Gastrocnemius medialis (tissue), 4 donors: ENCODE data around the gene MAPKAP1. TPM values are rescaled to one million over a fixed set of nuclear protein-coding genes. Genes with fewer than 3 reads are reported as not detected.

Experiments
- ATAC-seq, 2 donors: fragments of 150-250 bp; one replicate each; pipeline ENCODE4 v1.9.1; 2016
- DNase-seq, 2 donors: peaks; one replicate each; pipeline ENCODE4 v3.0.0-alpha.2; 2019
- H3K27ac ChIP-seq, 4 donors: fragments of 200-600 bp; sonication (generic); 1 replicate in 1 of 4; 2 replicates in 3 of 4; pipeline ENCODE4 v1.5.1; 2016 to 2018; ENCODE audit warnings: mild to moderate bottlenecking in 2 of 4, moderate library complexity in 1 of 4
- H3K27me3 ChIP-seq, 3 donors: fragments of 200-600 bp; sonication (generic) in 2 of 3; 1 replicate in 1 of 3; 2 replicates in 2 of 3; pipeline versions ENCODE4 v1.5.1 to v1.6.0; 2016 to 2019; ENCODE audit warnings: mild to moderate bottlenecking in 1 of 3, moderate library complexity in 1 of 3
- H3K36me3 ChIP-seq, 2 donors: fragments of 200-600 bp; sonication (generic) in 1 of 2; one replicate each; pipeline ENCODE4 v1.5.1; 2017 to 2018
- H3K4me1 ChIP-seq, 2 donors: fragments of 200-600 bp; sonication (generic) in 1 of 2; one replicate each; pipeline ENCODE4 v1.5.1; 2016 to 2017; ENCODE audit warnings: mild to moderate bottlenecking in 2 of 2
- H3K4me3 ChIP-seq, 4 donors: fragments of 200-600 bp; sonication (generic) in 3 of 4; 1 replicate in 1 of 4; 2 replicates in 3 of 4; pipeline ENCODE4 v1.5.1; 2016 to 2019; ENCODE audit warnings: mild to moderate bottlenecking in 2 of 4
- H3K9me3 ChIP-seq, 3 donors: fragments of 200-600 bp; sonication (generic) in 2 of 3; 1 replicate in 1 of 3; 2 replicates in 2 of 3; pipeline ENCODE4 v1.5.1; 2016 to 2019
- POLR2A ChIP-seq, 2 donors: fragments of 450-650 bp; IDR thresholded peaks; one replicate each; pipeline ENCODE4 v1.6.1; 2017; ENCODE audit warnings: antibody characterized with exemption in 2 of 2, mild to moderate bottlenecking in 2 of 2, moderate library complexity in 2 of 2
- in situ Hi-C, 4 donors: fragments of 200-750 bp; cut with MboI; loops; one replicate each; pipeline versions ENCODE4 v1.15.0 to v1.8.0; 2017; ENCODE audit warnings: low sequenced_read_pairs in 4 of 4
- intact Hi-C: fragments of 100-400 bp; cut with DNase I; formaldehyde crosslinking; loops from one replicate; pipeline ENCODE4 v1.15.1; 2023; ENCODE audit warnings: low total_unique reads
- total RNA-seq, 4 donors: library from RNA; depleted of rRNA; stranded (reverse); fragments of >200 nt; gene quantifications; one replicate each; pipeline versions ENCODE4 v1.1.0 to v1.2.3, GENCODE V29; 2016
- TF ChIP-seq, protein P1 (sequence below), 5 experiments: fragments of 450-650 bp in 3 of 5; fragments of 200-600 bp in 2 of 5; sonication (generic) in 2 of 5; IDR thresholded peaks in 4 of 5; conservative IDR thresholded peaks in 1 of 5; 1 replicate in 4 of 5; 2 replicates in 1 of 5; pipeline ENCODE4 v1.5.1; 2016 to 2019; ENCODE audit warnings: antibody characterized with exemption in 5 of 5, mild to moderate bottlenecking in 3 of 5, moderate library complexity in 3 of 5

MAPKAP1 gene
- total RNA-seq, 4 donors from 2014 or later, result 58.2 to 123 (median 104) TPM

DNA sequence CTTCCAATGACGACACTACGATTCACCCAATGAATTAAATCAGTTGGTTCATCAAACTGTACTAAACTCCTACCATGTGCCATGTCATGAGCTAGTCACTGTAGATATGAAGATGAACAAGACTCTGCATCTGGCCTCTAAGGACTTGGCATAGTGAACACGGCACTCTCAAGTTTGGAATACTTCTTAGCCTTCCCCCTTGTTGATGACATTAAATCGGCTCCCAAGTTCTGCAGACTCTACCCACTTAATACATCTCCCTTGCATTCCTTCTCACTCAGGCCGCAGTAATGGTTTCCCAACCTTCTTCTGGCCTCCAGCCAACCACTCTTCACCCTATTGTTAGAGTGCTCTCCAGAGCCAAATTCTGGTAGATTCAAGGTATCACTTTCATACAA lies 184.7 kb downstream of the MAPKAP1 start:
- H3K9me3 ChIP-seq, result no peaks in the 10 kb centered on the region
- H3K4me3 ChIP-seq, result no peak overlapping the region
- intact Hi-C loops, result no loop called here
- in situ Hi-C loops, result no loop called here
- H3K27me3 ChIP-seq, result no peaks in the 10 kb centered on the region
- no peaks in the 10 kb centered on the region for H3K4me1 ChIP-seq
- DNase-seq (peak in 1 of 2 donors; percentile 32), ATAC-seq (peak in 1 of 2 donors; percentile 61)
- H3K36me3 ChIP-seq, result no peaks in the 10 kb centered on the region
- TF ChIP-seq POLR2A (IDR thresholded peaks at IDR 0.05), result no peak
- TF ChIP-seq, protein P1, sequence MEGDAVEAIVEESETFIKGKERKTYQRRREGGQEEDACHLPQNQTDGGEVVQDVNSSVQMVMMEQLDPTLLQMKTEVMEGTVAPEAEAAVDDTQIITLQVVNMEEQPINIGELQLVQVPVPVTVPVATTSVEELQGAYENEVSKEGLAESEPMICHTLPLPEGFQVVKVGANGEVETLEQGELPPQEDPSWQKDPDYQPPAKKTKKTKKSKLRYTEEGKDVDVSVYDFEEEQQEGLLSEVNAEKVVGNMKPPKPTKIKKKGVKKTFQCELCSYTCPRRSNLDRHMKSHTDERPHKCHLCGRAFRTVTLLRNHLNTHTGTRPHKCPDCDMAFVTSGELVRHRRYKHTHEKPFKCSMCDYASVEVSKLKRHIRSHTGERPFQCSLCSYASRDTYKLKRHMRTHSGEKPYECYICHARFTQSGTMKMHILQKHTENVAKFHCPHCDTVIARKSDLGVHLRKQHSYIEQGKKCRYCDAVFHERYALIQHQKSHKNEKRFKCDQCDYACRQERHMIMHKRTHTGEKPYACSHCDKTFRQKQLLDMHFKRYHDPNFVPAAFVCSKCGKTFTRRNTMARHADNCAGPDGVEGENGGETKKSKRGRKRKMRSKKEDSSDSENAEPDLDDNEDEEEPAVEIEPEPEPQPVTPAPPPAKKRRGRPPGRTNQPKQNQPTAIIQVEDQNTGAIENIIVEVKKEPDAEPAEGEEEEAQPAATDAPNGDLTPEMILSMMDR (IDR thresholded peaks at IDR 0.05 in 4 of 5, conservative IDR thresholded peaks at IDR 0.05 in 1 of 5), result no peak
- H3K27ac ChIP-seq, result no peak overlapping the region

DNA sequence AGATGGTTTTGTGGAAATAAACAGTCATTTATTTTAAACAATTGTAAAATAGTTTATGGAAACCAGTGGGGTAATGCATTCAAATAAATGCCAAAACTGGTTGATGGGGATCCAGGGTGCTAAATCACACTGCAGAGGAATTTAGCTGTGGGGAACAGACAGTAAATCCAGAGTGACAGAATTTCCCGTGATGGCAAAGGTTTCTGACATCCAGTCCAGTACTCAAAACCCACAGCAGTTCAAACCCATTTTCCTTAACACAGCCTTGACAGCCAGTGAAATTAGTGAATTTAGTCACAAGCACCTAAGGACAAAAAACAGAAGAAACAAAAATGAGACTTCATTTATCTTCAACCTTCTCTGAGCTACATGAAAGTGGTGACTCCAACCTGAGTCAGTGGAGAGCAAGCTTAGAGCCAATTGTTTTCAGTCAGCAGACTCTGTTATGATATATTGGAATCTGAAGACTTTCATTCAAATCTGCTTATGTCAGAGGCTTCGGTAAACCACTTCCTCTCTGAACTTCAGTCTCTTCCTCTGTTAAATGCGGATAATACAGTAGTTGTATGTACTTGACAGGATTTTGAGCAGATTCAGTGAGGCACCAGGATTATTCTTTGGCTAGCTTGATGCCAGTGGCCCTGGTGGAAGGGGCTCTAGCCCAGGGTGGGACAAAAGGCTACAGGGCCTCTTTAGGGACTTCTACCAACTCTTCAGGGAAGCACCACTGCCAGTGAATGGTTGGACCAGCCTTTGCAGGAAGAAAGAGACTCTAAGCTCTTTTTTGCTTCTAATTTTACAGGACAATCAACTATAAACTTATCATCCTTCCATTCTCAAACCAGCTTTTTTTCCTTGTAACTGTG lies 185.3 kb downstream of the MAPKAP1 start:
- intact Hi-C loops, result no loop called here
- no peaks in the 10 kb centered on the region for H3K36me3 ChIP-seq
- no peaks in the 10 kb centered on the region for H3K9me3 ChIP-seq
- H3K4me3 ChIP-seq, result no peak overlapping the region
- TF ChIP-seq POLR2A (IDR thresholded peaks at IDR 0.05), result no peak
- TF ChIP-seq, protein P1 (IDR thresholded peaks at IDR 0.05 in 4 of 5, conservative IDR thresholded peaks at IDR 0.05 in 1 of 5), result no peak
- ATAC-seq, result no peak
- in situ Hi-C loops, result no loop called here
- no peaks in the 10 kb centered on the region for H3K27me3 ChIP-seq
- no peak for DNase-seq
- H3K4me1 ChIP-seq, result no peaks in the 10 kb centered on the region
- no peak overlapping the region for H3K27ac ChIP-seq

DNA sequence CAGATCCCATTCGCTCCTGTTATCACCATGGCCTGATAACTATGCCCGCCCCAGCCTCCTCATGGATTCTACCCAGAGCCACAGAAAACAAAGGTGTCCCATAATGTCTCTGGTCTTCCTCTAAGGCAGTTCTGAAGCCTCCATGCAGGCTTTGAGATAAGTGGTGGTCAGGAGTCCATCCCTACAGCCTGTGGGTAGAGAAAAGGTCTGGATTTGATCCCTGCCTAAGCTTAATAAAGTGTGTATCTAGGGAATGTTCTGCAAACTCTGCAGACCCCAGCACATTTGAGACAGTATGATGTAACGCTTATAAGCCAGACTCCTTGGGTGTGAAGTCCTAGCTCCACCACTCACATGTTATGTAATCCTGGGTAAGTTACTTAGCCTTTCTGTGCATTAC lies 187.3 kb downstream of the MAPKAP1 start:
- Histone ChIP-seq H3K9me3 (no peaks in the 10 kb centered on the region), H3K36me3 (no peaks in the 10 kb centered on the region), H3K4me3 (no peak overlapping the region), H3K4me1 (no peaks in the 10 kb centered on the region), H3K27ac (no peak overlapping the region), H3K27me3 (no peaks in the 10 kb centered on the region)
- intact Hi-C loops (no loop called here), in situ Hi-C loops (no loop called here)
- no peak for ATAC-seq
- TF ChIP-seq POLR2A (IDR thresholded peaks at IDR 0.05), result no peak
- TF ChIP-seq, protein P1 (IDR thresholded peaks at IDR 0.05 in 4 of 5, conservative IDR thresholded peaks at IDR 0.05 in 1 of 5), result no peak
- no peak for DNase-seq

DNA sequence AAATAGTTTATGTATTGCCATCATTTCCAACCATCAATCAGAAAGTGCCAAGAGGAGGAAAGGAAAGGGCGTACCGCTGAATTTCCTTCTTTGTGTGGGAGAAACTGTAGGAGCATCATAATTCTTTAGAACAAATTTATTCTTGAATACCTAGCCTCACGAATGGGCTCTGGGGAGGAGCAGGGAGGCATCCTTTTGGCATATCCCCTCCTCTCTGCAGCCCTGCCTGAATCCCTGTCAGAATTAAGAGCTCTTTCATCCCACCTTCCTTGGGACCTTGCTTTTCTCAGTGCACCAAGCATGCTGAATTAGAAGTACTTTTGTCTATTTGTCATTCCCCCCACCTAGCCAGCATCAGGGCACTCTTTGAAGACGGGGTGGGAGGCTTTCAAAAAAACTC lies 189.4 kb downstream of the MAPKAP1 start:
- no peaks in the 10 kb centered on the region for H3K9me3 ChIP-seq
- in situ Hi-C loops (no loop called here), intact Hi-C loops (no loop called here)
- H3K4me3 ChIP-seq, result no peak overlapping the region
- DNase-seq (no peak), ATAC-seq (no peak)
- H3K36me3 ChIP-seq, result no peaks in the 10 kb centered on the region
- no peak overlapping the region for H3K27ac ChIP-seq
- H3K27me3 ChIP-seq, result no peaks in the 10 kb centered on the region
- peaks cover 6 to 8% of the 10 kb centered on the region in 2 donors for H3K4me1 ChIP-seq
- TF ChIP-seq POLR2A (IDR thresholded peaks at IDR 0.05), result no peak
- TF ChIP-seq, protein P1 (IDR thresholded peaks at IDR 0.05 in 4 of 5, conservative IDR thresholded peaks at IDR 0.05 in 1 of 5), result no peak
